ENCODE results near the gene NUP153.
"Not testable (repeated sequence)": the region's sequence is repeated elsewhere in the genome, so short reads cannot be mapped to it uniquely, and the experiment has no call there.

The NUP153 gene

DNA sequence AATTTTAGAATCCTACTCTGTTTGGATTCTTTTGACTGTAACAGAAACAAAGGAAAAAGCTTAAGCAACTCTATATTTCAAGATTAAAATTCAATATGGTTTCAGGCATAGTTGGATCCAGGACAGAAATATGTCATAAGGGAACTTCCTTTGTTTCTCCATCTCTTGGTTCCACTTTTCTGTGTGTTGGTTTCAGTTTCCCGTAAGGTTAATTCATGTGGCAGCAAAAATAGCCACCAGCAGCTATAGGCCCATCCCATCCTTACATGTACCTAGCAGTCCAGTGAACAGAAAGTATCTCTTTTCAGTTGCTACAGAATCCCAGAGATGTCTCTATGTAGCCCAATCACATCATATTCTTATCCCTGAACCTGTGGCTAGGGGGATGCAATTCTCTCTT lies 115.4 kb downstream of the NUP153 start:
- TF ChIP-seq, protein P1, sequence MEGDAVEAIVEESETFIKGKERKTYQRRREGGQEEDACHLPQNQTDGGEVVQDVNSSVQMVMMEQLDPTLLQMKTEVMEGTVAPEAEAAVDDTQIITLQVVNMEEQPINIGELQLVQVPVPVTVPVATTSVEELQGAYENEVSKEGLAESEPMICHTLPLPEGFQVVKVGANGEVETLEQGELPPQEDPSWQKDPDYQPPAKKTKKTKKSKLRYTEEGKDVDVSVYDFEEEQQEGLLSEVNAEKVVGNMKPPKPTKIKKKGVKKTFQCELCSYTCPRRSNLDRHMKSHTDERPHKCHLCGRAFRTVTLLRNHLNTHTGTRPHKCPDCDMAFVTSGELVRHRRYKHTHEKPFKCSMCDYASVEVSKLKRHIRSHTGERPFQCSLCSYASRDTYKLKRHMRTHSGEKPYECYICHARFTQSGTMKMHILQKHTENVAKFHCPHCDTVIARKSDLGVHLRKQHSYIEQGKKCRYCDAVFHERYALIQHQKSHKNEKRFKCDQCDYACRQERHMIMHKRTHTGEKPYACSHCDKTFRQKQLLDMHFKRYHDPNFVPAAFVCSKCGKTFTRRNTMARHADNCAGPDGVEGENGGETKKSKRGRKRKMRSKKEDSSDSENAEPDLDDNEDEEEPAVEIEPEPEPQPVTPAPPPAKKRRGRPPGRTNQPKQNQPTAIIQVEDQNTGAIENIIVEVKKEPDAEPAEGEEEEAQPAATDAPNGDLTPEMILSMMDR (conservative IDR thresholded peaks at IDR 0.05; ENCODE audit: low read length), result no peak
- H3K4me3 ChIP-seq (ENCODE audit: low read length), result no peak overlapping the region
- DNase-seq (ENCODE audit: low read depth), result no peak

DNA sequence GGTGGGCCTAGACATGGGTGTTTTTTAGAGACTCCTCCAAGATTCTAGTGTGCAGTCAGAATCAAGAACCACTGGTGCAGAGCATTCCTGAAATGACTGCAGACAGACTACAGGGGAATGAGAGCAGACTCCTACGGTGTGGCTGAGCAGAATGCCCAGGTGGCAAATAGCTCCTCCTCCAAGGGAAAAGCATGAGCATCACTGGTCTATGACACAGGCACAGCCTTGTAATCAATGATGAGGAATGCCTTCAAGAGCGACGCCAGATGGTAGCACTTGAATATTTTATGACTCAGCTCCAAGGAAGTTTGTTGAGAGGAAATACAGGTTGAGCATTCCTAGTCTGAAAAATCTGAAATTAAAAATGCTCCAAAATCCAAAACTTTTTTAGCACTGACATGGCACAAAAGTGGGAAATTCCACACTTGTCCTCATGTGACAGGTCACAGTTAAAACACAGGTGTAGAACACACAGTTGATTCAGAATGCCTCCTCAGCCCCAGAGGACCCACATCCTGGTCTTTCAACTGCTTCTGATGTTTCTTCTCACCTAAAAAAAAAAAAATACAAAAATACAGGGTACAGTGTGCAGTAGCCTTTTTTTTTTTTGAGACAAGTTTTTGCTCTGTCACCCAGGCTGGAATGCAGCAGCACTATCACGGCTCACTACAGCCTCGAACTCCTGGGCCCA lies 117.2 kb downstream of the NUP153 start:
- H3K4me3 ChIP-seq (ENCODE audit: low read length), result no peak overlapping the region
- DNase-seq (ENCODE audit: low read depth), result peak; percentile 89
- TF ChIP-seq, protein P1 (conservative IDR thresholded peaks at IDR 0.05; ENCODE audit: low read length), result peak; percentile 26

DNA sequence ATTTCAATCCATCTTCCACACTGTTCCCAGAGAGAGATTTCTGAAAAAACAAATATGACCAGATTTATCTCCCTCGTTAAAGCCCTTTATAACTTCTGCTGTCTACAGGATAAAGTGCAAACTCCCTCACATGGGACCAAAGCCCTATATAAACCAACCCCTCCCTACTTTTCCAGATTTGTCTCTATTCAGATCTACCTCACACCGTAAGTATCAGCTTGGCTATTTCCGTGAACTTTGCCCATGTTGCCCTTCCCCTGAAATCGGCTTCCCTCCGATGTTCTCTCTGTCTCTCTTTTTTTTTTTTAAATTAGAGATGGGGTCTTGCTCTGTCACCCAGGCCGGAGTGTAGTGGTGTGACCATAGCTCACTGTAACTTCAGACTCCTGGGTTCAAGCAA lies 118.7 kb downstream of the NUP153 start:
- no peak overlapping the region for H3K4me3 ChIP-seq (ENCODE audit: low read length)
- no peak for DNase-seq (ENCODE audit: low read depth)
- TF ChIP-seq, protein P1 (conservative IDR thresholded peaks at IDR 0.05; ENCODE audit: low read length), result no peak

DNA sequence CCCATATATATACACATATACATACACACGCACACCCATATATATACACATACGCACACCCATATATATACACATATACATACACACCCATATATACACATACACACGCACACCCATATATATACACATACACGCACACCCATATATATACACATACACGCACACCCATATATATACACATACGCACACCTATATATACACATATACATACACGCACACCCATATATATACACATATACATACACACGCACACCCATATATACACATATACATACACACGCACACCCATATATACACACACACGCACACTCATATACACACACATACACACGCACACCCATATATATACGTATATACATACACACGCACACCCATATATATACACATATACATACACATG lies 120.1 kb downstream of the NUP153 start:
- DNase-seq (ENCODE audit: low read depth); H3K4me3 ChIP-seq (ENCODE audit: low read length): not testable (repeated sequence)

DNA sequence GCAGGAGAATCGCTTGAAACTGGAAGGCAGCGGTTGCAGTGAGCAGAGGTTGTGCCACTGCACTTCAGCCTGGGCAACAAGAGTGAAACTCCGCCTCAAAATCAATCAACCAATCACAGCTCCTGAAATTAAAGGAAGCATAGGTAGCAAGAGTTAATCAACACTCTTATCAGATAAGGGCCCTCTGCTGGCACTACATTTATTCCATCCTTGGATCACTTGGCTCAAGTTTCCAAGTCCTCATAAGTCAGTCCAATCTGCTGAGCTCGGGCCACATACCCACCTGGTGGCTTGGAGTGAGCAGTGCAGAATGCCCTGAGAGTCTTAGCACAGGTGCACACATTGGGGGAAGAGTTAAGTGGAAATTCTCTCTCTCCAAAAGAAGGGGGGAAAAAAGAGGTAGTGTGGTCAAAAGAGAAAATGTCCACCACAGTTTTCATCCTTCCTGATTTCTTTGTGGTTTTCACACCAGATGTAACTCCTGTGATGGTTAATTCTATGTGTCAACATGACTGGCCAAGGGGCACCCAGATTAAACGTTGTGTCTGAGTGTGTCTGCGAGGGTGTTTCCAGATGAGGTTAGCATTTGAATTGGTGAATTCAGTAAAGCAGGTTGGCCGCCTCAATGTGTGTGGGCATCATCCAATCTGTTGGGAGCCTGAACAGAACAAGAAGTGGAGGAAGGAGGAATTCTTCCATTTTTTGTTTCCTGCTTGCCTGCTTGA lies 120.8 kb downstream of the NUP153 start:
- no peak overlapping the region for H3K4me3 ChIP-seq (ENCODE audit: low read length)
- DNase-seq (ENCODE audit: low read depth), result no peak
- TF ChIP-seq, protein P1 (conservative IDR thresholded peaks at IDR 0.05; ENCODE audit: low read length), result no peak; the same call in 1 of the 2 replicates

DNA sequence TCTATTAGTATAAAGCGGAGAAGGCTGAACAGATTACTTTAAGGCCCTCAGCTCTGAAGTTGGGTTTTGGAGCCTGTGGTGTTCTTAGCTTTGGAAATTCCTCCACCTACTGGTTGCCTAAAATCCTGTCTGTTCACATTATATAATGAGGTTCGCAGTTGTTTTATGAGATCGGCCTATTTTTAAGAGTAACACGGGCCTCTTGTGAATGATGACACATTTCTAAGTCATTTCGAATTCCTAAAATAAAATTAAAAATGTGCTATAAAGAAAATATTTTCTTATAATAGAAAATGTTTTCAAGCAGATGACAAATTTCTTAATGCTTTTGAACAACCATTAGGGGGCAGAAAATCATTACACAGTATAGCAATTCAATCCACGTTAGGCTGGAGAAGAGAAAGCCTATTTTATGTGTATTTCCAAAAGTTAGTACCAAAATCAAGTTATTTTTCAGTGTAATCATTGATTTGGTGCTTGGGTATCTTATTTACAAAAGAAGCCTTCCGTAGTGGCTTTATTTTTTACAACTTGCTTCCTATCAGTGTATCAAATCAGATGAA lies 122.4 kb downstream of the NUP153 start:
- no peak overlapping the region for H3K4me3 ChIP-seq (ENCODE audit: low read length)
- TF ChIP-seq, protein P1 (conservative IDR thresholded peaks at IDR 0.05; ENCODE audit: low read length), result peak; percentile 68
- peak; percentile 83 for DNase-seq (ENCODE audit: low read depth)

DNA sequence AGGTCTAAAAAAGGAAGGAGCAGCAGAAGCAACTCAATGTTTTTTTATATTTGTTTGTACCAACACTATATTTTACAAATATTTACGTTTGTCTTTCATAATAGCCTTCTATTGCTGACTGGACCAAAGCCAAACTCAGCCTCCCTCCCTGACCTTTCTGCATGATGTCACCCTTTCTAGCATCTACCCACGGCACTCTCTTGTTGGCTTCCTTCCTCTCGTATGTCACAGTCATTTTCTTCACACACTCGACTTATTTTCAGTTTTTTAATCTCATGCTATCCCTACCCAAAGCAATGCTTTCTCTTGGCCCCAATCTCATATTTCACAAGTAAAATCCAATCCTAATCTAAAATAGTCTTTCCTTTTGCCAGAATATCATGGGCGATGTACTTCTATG lies 122.9 kb downstream of the NUP153 start:
- TF ChIP-seq, protein P1 (conservative IDR thresholded peaks at IDR 0.05; ENCODE audit: low read length), result no peak
- DNase-seq (ENCODE audit: low read depth), result peak; percentile 59
- no peak overlapping the region for H3K4me3 ChIP-seq (ENCODE audit: low read length)

DNA sequence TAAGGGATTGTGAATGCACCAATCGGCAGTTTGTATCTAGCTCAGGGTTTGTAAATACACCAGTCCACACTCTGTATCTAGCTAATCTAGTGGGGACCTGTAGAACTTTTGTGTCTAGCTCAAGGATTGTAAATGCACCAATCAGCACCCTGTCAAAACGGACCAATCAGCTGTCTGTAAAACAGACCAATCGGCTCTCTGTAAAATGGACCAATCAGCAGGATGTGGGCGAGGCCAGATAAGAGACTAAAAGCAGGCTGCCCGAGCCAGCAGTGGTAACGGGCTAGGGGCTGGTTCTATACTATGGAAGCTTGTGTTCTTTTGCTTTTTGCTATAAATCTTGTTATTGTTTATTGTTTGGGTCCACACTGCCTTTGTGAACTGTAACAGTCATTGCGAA lies 125.4 kb downstream of the NUP153 start:
- not testable (repeated sequence) for DNase-seq (ENCODE audit: low read depth); H3K4me3 ChIP-seq (ENCODE audit: low read length)
